ENCODE data around the gene TARDBP. TPM values are rescaled to one million over a fixed set of nuclear protein-coding genes. Genes with fewer than 3 reads are reported as not detected.

TARDBP gene
- polyA plus RNA-seq, 1 donor from 2014 or later, result 129 TPM

- Histone ChIP-seq H3K27ac (ENCODE audit: low read length) (no peak overlapping the region), H3K79me2 (replicated peaks; ENCODE audit: insufficient read depth, low read length) (no peaks in the 10 kb centered on the region), H3K9me3 (ENCODE audit: low read length) (no peaks in the 10 kb centered on the region), H2AFZ (ENCODE audit: low read depth, low read length) (no peak overlapping the region), H3K9ac (ENCODE audit: low read length) (no peak overlapping the region), H3K9me2 (ENCODE audit: insufficient read depth, low read length) (no peaks in the 10 kb centered on the region), H3K4me3 (ENCODE audit: low read length) (no peak overlapping the region), H3K36me3 (ENCODE audit: insufficient read depth, low read length) (no peaks in the 10 kb centered on the region), H3K4me2 (ENCODE audit: low read length) (no peak overlapping the region), H3F3A (ENCODE audit: insufficient read depth, low read length, poor library complexity, severe bottlenecking) (no peaks in the 10 kb centered on the region), H4K20me1 (ENCODE audit: insufficient read depth) (no peaks in the 10 kb centered on the region), H3K27me3 (ENCODE audit: insufficient read depth, low read depth, low read length) (no peaks in the 10 kb centered on the region)
- TF ChIP-seq RAD21 (conservative IDR thresholded peaks at IDR 0.05) (no peak), CTCF (IDR thresholded peaks at IDR 0.05; ENCODE audit: poor library complexity, severe bottlenecking) (no peak), POLR2AphosphoS5 (IDR thresholded peaks at IDR 0.05) (no peak), TAF1 (IDR thresholded peaks at IDR 0.05; ENCODE audit: low read depth) (no peak), EP300 (conservative IDR thresholded peaks at IDR 0.05; ENCODE audit: poor library complexity, severe bottlenecking) (no peak), EZH2 (IDR thresholded peaks at IDR 0.05; ENCODE audit: borderline replicate concordance, insufficient read depth, low read length, poor library complexity, severe bottlenecking) (no peak), SMC3 (conservative IDR thresholded peaks at IDR 0.05; ENCODE audit: poor library complexity) (no peak), MXI1 (conservative IDR thresholded peaks at IDR 0.05; ENCODE audit: poor library complexity, severe bottlenecking) (no peak)
- TF ChIP-seq, protein P1, sequence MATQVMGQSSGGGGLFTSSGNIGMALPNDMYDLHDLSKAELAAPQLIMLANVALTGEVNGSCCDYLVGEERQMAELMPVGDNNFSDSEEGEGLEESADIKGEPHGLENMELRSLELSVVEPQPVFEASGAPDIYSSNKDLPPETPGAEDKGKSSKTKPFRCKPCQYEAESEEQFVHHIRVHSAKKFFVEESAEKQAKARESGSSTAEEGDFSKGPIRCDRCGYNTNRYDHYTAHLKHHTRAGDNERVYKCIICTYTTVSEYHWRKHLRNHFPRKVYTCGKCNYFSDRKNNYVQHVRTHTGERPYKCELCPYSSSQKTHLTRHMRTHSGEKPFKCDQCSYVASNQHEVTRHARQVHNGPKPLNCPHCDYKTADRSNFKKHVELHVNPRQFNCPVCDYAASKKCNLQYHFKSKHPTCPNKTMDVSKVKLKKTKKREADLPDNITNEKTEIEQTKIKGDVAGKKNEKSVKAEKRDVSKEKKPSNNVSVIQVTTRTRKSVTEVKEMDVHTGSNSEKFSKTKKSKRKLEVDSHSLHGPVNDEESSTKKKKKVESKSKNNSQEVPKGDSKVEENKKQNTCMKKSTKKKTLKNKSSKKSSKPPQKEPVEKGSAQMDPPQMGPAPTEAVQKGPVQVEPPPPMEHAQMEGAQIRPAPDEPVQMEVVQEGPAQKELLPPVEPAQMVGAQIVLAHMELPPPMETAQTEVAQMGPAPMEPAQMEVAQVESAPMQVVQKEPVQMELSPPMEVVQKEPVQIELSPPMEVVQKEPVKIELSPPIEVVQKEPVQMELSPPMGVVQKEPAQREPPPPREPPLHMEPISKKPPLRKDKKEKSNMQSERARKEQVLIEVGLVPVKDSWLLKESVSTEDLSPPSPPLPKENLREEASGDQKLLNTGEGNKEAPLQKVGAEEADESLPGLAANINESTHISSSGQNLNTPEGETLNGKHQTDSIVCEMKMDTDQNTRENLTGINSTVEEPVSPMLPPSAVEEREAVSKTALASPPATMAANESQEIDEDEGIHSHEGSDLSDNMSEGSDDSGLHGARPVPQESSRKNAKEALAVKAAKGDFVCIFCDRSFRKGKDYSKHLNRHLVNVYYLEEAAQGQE (IDR thresholded peaks at IDR 0.05; ENCODE audit: borderline replicate concordance), result no peak
Observed at GRCh38 chr1:10979483-10979920, 33.0 kb upstream of the TARDBP start.

DNA sequence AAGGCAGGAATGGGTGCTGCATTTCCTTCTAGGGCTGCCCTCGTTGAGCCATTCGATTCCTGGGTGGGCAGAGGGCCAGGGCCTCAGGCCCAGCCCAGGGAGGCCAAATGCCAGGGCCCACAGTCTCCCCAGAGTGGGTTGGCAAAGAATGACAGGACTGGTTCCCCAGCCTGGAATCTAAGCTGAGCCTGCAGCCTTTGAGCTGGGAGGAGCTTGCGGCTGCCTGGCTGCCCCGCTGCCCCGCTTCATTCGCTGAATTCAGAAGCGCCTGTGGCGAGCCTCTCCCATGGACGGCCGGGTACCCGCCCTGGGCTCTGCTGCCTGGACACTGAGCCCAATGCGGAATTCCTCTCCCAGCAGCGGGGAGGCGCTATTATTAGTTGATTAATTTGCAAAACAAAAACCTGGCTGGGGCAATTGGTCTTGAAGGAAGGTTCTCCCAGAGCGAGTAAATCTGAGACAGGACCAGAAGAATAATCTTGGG, 32.3 kb upstream of the TARDBP start:
- Histone ChIP-seq H2AFZ (ENCODE audit: low read depth, low read length) (no peak overlapping the region), H3K4me2 (ENCODE audit: low read length) (no peak overlapping the region)

More for the DNA sequence above, 32.3 kb upstream of the TARDBP start:
- no peak overlapping the region for H3K27ac ChIP-seq (ENCODE audit: low read length)
- H4K20me1 ChIP-seq (ENCODE audit: insufficient read depth), result no peaks in the 10 kb centered on the region
- H3K4me3 ChIP-seq (ENCODE audit: low read length), result no peak overlapping the region
- TF ChIP-seq CTCF (IDR thresholded peaks at IDR 0.05; ENCODE audit: poor library complexity, severe bottlenecking) (no peak), EP300 (conservative IDR thresholded peaks at IDR 0.05; ENCODE audit: poor library complexity, severe bottlenecking) (no peak), MXI1 (conservative IDR thresholded peaks at IDR 0.05; ENCODE audit: poor library complexity, severe bottlenecking) (no peak)
- no peaks in the 10 kb centered on the region for H3K79me2 ChIP-seq (replicated peaks; ENCODE audit: insufficient read depth, low read length)
- H3K9me3 ChIP-seq (ENCODE audit: low read length), result no peaks in the 10 kb centered on the region
- H3K9ac ChIP-seq (ENCODE audit: low read length), result no peak overlapping the region
- H3F3A ChIP-seq (ENCODE audit: insufficient read depth, low read length, poor library complexity, severe bottlenecking), result no peaks in the 10 kb centered on the region
- H3K27me3 ChIP-seq (ENCODE audit: insufficient read depth, low read depth, low read length), result no peaks in the 10 kb centered on the region
- no peaks in the 10 kb centered on the region for H3K36me3 ChIP-seq (ENCODE audit: insufficient read depth, low read length)
- no peaks in the 10 kb centered on the region for H3K9me2 ChIP-seq (ENCODE audit: insufficient read depth, low read length)

Data from neural cell (in vitro differentiated cells).